ENCODE results near the gene E2F2. TPM values are rescaled to one million over a fixed set of nuclear protein-coding genes. Genes with fewer than 3 reads are reported as not detected.
A peak's percentile ranks its signal among the peaks of the same experiment; 100 is the strongest.

E2F2 gene
- total and polyA plus RNA-seq, 2 of the 13 experiments (the other 11 are each of a cell fraction or from before 2014, with no cell fraction given): 0.65 to 6.6 TPM

DNA sequence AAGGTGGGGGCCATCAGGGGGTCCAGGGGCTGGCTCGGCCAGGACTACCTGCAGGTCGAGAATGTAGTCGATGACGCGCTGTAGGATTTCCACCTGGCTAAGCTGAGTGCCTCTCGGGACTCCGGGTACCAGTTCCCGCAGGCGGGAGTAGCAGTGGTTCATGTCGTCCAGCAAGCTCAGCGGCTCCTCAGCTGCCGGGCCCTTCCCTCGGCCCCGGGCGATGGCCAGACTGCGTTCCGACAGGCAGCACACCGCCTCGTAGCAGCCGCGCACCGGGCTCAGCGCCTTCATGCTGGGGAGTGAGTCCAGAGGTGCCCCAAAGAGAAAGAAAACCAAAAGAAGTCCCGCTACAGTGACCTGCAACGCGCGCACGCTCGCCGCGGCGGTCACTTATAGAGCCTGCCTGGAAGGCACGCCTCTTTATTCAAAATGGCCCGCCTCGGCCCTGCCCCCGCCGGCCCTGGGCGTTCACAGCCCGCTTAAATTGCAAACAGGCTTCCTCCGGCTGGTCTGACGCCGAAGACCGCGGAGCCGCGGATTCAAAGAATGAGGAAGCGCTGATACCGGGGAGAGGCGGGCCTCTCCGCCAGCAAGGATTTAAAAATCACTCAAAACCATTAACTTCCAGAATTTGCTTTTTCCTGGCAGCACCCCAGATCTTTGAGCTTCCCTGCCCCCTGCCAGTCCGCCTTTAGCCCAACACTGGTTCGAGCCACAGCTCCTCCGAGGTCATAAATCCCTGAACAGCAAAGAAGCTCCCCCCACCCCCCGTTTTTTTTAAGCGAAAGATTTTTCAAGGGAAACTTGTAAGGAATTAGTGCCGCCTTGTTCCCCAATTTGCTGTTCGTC is 28.3 kb upstream of the E2F2 start, which contains the start of gene ID3 (continued):
- no peak for TF ChIP-seq ASH2L (IDR thresholded peaks at IDR 0.05; ENCODE audit: insufficient read length, low read depth, low read length)
- no peak; the same call in 1 of the 2 replicates for TF ChIP-seq CREB1 (IDR thresholded peaks at IDR 0.05)
- peak; percentile 68 for TF ChIP-seq CREB1 (CRISPR knock-in tag; IDR thresholded peaks at IDR 0.05)
- TF ChIP-seq, protein P1, sequence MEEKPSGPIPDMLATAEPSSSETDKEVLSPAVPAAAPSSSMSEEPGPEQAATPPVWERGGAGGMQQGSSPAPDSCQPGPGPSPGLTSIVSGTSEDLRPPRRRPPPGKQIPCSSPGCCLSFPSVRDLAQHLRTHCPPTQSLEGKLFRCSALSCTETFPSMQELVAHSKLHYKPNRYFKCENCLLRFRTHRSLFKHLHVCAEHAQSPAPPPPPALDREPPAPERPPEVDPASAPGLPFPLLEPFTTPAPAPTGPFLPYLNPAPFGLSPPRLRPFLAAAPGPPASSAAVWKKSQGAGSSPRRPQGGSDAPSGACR (CRISPR knock-in tag; IDR thresholded peaks at IDR 0.05): no peak
- TF ChIP-seq TBX2 (CRISPR knock-in tag; IDR thresholded peaks at IDR 0.05; ENCODE audit: borderline replicate concordance): peak; percentile 35; the same call in 1 of the 2 replicates
- TF ChIP-seq SETDB1 (CRISPR knock-in tag; IDR thresholded peaks at IDR 0.05; ENCODE audit: borderline replicate concordance): no peak
- TF ChIP-seq, protein P2, sequence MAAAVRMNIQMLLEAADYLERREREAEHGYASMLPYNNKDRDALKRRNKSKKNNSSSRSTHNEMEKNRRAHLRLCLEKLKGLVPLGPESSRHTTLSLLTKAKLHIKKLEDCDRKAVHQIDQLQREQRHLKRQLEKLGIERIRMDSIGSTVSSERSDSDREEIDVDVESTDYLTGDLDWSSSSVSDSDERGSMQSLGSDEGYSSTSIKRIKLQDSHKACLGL (CRISPR knock-in tag; IDR thresholded peaks at IDR 0.05): peak; percentile 91; the same call in 1 of the 2 replicates
- TF ChIP-seq, protein P3, sequence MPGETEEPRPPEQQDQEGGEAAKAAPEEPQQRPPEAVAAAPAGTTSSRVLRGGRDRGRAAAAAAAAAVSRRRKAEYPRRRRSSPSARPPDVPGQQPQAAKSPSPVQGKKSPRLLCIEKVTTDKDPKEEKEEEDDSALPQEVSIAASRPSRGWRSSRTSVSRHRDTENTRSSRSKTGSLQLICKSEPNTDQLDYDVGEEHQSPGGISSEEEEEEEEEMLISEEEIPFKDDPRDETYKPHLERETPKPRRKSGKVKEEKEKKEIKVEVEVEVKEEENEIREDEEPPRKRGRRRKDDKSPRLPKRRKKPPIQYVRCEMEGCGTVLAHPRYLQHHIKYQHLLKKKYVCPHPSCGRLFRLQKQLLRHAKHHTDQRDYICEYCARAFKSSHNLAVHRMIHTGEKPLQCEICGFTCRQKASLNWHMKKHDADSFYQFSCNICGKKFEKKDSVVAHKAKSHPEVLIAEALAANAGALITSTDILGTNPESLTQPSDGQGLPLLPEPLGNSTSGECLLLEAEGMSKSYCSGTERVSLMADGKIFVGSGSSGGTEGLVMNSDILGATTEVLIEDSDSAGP (CRISPR knock-in tag; IDR thresholded peaks at IDR 0.05; ENCODE audit: borderline replicate concordance): no peak; the same call in 1 of the 2 replicates
- no peak for TF ChIP-seq ZNF343 (CRISPR knock-in tag; IDR thresholded peaks at IDR 0.05)
- no peak for TF ChIP-seq ZNF496 (CRISPR knock-in tag; IDR thresholded peaks at IDR 0.05; ENCODE audit: insufficient replicate concordance)
- no peak for TF ChIP-seq MXD4 (CRISPR knock-in tag; IDR thresholded peaks at IDR 0.05)
- TF ChIP-seq ZNF207 (IDR thresholded peaks at IDR 0.05; ENCODE audit: borderline replicate concordance): no peak
- no peak for TF ChIP-seq PLSCR1 (CRISPR knock-in tag; IDR thresholded peaks at IDR 0.05; ENCODE audit: borderline replicate concordance)
- TF ChIP-seq ZNF350 (CRISPR knock-in tag; IDR thresholded peaks at IDR 0.05; ENCODE audit: borderline replicate concordance, low read depth): 0 out of 2 replicates have a peak, but pooled peaks have one; percentile 30
- TF ChIP-seq ZNF678 (CRISPR knock-in tag; IDR thresholded peaks at IDR 0.05): no peak
- peak; percentile 17; the same call in 1 of the 2 replicates for TF ChIP-seq SIX1 (CRISPR knock-in tag; IDR thresholded peaks at IDR 0.05; ENCODE audit: borderline replicate concordance)
- TF ChIP-seq USF2 (IDR thresholded peaks at IDR 0.05; ENCODE audit: low read depth, low read length): no peak
- TF ChIP-seq USF2 (CRISPR knock-in tag; IDR thresholded peaks at IDR 0.05; ENCODE audit: borderline replicate concordance): no peak
- TF ChIP-seq ZNF12 (CRISPR knock-in tag; IDR thresholded peaks at IDR 0.05): no peak
- TF ChIP-seq SCMH1 (CRISPR knock-in tag; IDR thresholded peaks at IDR 0.05; ENCODE audit: borderline replicate concordance): no peak

All from HepG2 (cell line).